ENCODE data around the gene FCN1.

GRCh38 chr9:134962065-134962972 is 44.6 kb upstream of the FCN1 start:
- TF ChIP-seq, protein P1, sequence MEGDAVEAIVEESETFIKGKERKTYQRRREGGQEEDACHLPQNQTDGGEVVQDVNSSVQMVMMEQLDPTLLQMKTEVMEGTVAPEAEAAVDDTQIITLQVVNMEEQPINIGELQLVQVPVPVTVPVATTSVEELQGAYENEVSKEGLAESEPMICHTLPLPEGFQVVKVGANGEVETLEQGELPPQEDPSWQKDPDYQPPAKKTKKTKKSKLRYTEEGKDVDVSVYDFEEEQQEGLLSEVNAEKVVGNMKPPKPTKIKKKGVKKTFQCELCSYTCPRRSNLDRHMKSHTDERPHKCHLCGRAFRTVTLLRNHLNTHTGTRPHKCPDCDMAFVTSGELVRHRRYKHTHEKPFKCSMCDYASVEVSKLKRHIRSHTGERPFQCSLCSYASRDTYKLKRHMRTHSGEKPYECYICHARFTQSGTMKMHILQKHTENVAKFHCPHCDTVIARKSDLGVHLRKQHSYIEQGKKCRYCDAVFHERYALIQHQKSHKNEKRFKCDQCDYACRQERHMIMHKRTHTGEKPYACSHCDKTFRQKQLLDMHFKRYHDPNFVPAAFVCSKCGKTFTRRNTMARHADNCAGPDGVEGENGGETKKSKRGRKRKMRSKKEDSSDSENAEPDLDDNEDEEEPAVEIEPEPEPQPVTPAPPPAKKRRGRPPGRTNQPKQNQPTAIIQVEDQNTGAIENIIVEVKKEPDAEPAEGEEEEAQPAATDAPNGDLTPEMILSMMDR (IDR thresholded peaks at IDR 0.05) = no peak
- TF ChIP-seq EP300 (IDR thresholded peaks at IDR 0.05; ENCODE audit: low read depth) (no peak), POLR2A (IDR thresholded peaks at IDR 0.05) (no peak)
